HUES48 (cell line): ENCODE results near the gene PIK3CB.
"Not testable (repeated sequence)": the region's sequence is repeated elsewhere in the genome, so short reads cannot be mapped to it uniquely, and the experiment has no call there.

Source experiments
- H3K27ac ChIP-seq: one replicate; pipeline ENCODE4 v1.7.0; 2013; ENCODE audit warnings: low read depth, low read length, inconsistent platforms
- H3K27me3 ChIP-seq: 2 replicates; pipeline ENCODE4 v1.6.1; 2013; ENCODE audit warnings: mild to moderate bottlenecking, low read length; ENCODE audit not compliant: control insufficient read depth, insufficient read depth
- H3K36me3 ChIP-seq: 2 replicates; pipeline ENCODE4 v1.6.1; 2013; ENCODE audit warnings: low read length; ENCODE audit not compliant: control insufficient read depth, insufficient read depth
- H3K4me1 ChIP-seq: 2 replicates; pipeline ENCODE4 v1.6.1; 2013; ENCODE audit warnings: mild to moderate bottlenecking, low read length; ENCODE audit not compliant: control insufficient read depth, insufficient read depth
- H3K4me3 ChIP-seq: 2 replicates; pipeline ENCODE4 v1.5.1; 2013; ENCODE audit warnings: mild to moderate bottlenecking, low read depth, low read length
- H3K9ac ChIP-seq: 2 replicates; pipeline ENCODE4 v1.6.1; 2013; ENCODE audit warnings: mild to moderate bottlenecking, low read depth, low read length, moderate library complexity
- H3K9me3 ChIP-seq: 2 replicates; pipeline ENCODE4 v1.6.1; 2013; ENCODE audit warnings: low read length; ENCODE audit not compliant: control insufficient read depth, insufficient read depth

Gene PIK3CB

GRCh38 chr3:138609898-138610266 lies 224.8 kb downstream of the PIK3CB start:
- no peak overlapping the region for H3K27ac ChIP-seq
- H3K9me3 ChIP-seq, result no peaks in the 10 kb centered on the region
- H3K9ac ChIP-seq, result no peak overlapping the region
- H3K36me3 ChIP-seq, result no peaks in the 10 kb centered on the region
- H3K27me3 ChIP-seq, result peaks cover 5% of the 10 kb centered on the region; the same call in 1 of the 2 replicates
- peak overlapping the region; percentile 68 for H3K4me3 ChIP-seq
- peaks cover 6% of the 10 kb centered on the region; the same call in 1 of the 2 replicates for H3K4me1 ChIP-seq

GRCh38 chr3:138608322-138609135 lies 226.2 kb downstream of the PIK3CB start, which contains the start of gene FAIM:
Gene FAIM (plus strand): TSS chr3:138608771. CDS start chr3:138619727, 10,956 bp downstream.
- peak within 1 kb of the TSS; percentile 68 for H3K4me3 ChIP-seq
- H3K36me3 ChIP-seq, result no peaks in the 10 kb centered on the region
- peaks cover 6% of the 10 kb centered on the region; the same call in 1 of the 2 replicates for H3K4me1 ChIP-seq
- H3K9ac ChIP-seq, result peak within 1 kb of the TSS; percentile 78
- H3K9me3 ChIP-seq, result no peaks in the 10 kb centered on the region
- peaks cover 5% of the 10 kb centered on the region; the same call in 1 of the 2 replicates for H3K27me3 ChIP-seq
- peak within 1 kb of the TSS; percentile 59 for H3K27ac ChIP-seq

GRCh38 chr3:138604106-138604595 lies 230.6 kb downstream of the PIK3CB start:
- not testable (repeated sequence) for H3K4me1 ChIP-seq, H3K4me3 ChIP-seq, H3K27ac ChIP-seq, H3K9ac ChIP-seq, H3K9me3 ChIP-seq, H3K36me3 ChIP-seq, H3K27me3 ChIP-seq
